ENCODE measurements around the gene ATG4A. TPM values are rescaled to one million over a fixed set of nuclear protein-coding genes. Genes with fewer than 3 reads are reported as not detected.

Gene ATG4A
- total RNA-seq, 1 donor from 2014 or later: 18.3 TPM

DNA sequence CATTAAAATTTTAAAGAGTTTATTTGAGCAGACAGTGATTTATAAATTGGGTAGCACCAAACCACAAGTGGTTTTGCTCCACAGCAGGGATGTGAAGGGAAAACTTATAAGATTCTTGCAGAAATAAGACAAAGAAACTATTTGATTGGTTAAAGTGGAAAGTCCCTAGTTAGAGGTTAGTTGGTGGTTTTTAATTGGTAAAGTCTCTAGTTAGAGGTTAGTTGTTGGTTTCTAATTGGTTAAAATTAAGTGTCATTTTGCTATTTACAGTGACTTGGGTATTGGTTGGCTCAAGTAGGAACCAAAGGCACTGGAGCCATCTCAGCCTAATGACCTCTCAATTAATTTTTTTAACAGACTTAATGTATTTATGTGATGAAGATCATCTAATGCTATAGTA is 23.0 kb downstream of the ATG4A start:
- no peak overlapping the region for H3K27ac ChIP-seq (ENCODE audit: low read depth, low read length)
- H3K9me3 ChIP-seq (ENCODE audit: control insufficient read depth in 3 of 3, low read length in 3 of 3): no peaks in the 10 kb centered on the region
- no peaks in the 10 kb centered on the region for H3K36me3 ChIP-seq (ENCODE audit: control insufficient read depth in 3 of 3, insufficient read depth in 3 of 3, low read length in 3 of 3)
- H3K27me3 ChIP-seq (ENCODE audit: control insufficient read depth in 3 of 3, insufficient read depth in 3 of 3, low read length in 3 of 3): peaks cover 0 to 2% (median 0%) of the 10 kb centered on the region in 3 donors
- no peak overlapping the region for H3K9ac ChIP-seq (ENCODE audit: low read depth in 1 of 3, low read length in 3 of 3)
- no peak overlapping the region for H3K4me3 ChIP-seq (ENCODE audit: low read length in 3 of 3)
- peaks cover 0 to 7% (median 3%) of the 10 kb centered on the region in 3 donors for H3K4me1 ChIP-seq (ENCODE audit: control insufficient read depth in 3 of 3, insufficient read depth in 3 of 3, low read length in 3 of 3)

- no peaks in the 10 kb centered on the region for H3K9me3 ChIP-seq (ENCODE audit: control insufficient read depth in 3 of 3, low read length in 3 of 3)
- H3K4me3 ChIP-seq (ENCODE audit: low read length in 3 of 3): no peak overlapping the region
- peaks cover 7 to 16% (median 12%) of the 10 kb centered on the region in 3 donors for H3K4me1 ChIP-seq (ENCODE audit: control insufficient read depth in 3 of 3, insufficient read depth in 3 of 3, low read length in 3 of 3)
- H3K36me3 ChIP-seq (ENCODE audit: control insufficient read depth in 3 of 3, insufficient read depth in 3 of 3, low read length in 3 of 3): no peaks in the 10 kb centered on the region
- H3K27me3 ChIP-seq (ENCODE audit: control insufficient read depth in 3 of 3, insufficient read depth in 3 of 3, low read length in 3 of 3): peaks cover 0 to 2% (median 0%) of the 10 kb centered on the region in 3 donors
- no peak overlapping the region for H3K27ac ChIP-seq (ENCODE audit: low read depth, low read length)
- no peak overlapping the region for H3K9ac ChIP-seq (ENCODE audit: low read depth in 1 of 3, low read length in 3 of 3)
Measured at GRCh38 chrX:108117988-108118387, 26.4 kb downstream of the ATG4A start.

DNA sequence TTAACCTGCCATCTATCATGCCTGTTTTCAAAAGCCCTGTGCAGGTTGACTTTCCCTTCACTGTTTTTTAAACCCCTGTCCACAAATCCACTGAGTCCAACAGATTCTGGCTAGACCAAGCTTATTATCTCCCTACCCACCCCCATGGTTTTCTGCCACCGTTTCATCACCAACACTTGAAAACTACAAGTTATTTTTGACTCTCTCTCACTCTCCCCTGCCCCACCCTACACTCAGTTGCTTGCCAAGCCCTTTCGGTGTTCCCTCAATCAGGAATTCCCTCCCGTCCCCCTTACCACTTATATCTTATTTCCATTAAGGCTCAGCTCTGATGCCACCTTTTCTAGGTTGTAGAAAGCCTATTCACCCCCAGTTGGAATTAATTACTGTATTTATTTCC is 29.7 kb downstream of the ATG4A start:
- peaks cover 0 to 2% (median 0%) of the 10 kb centered on the region in 3 donors for H3K27me3 ChIP-seq (ENCODE audit: control insufficient read depth in 3 of 3, insufficient read depth in 3 of 3, low read length in 3 of 3)
- H3K9ac ChIP-seq (ENCODE audit: low read depth in 1 of 3, low read length in 3 of 3): no peak overlapping the region
- H3K9me3 ChIP-seq (ENCODE audit: control insufficient read depth in 3 of 3, low read length in 3 of 3): no peaks in the 10 kb centered on the region
- no peak overlapping the region for H3K27ac ChIP-seq (ENCODE audit: low read depth, low read length)
- no peak overlapping the region for H3K4me3 ChIP-seq (ENCODE audit: low read length in 3 of 3)
- H3K4me1 ChIP-seq (ENCODE audit: control insufficient read depth in 3 of 3, insufficient read depth in 3 of 3, low read length in 3 of 3): peaks cover 7 to 23% (median 19%) of the 10 kb centered on the region in 3 donors
- H3K36me3 ChIP-seq (ENCODE audit: control insufficient read depth in 3 of 3, insufficient read depth in 3 of 3, low read length in 3 of 3): no peaks in the 10 kb centered on the region

- Histone ChIP-seq H3K27me3 (ENCODE audit: control insufficient read depth in 3 of 3, insufficient read depth in 3 of 3, low read length in 3 of 3) (peaks cover 0 to 2% (median 0%) of the 10 kb centered on the region in 3 donors), H3K9me3 (ENCODE audit: control insufficient read depth in 3 of 3, low read length in 3 of 3) (no peaks in the 10 kb centered on the region), H3K36me3 (ENCODE audit: control insufficient read depth in 3 of 3, insufficient read depth in 3 of 3, low read length in 3 of 3) (no peaks in the 10 kb centered on the region), H3K4me3 (ENCODE audit: low read length in 3 of 3) (no peak overlapping the region), H3K4me1 (ENCODE audit: control insufficient read depth in 3 of 3, insufficient read depth in 3 of 3, low read length in 3 of 3) (peaks cover 7 to 23% (median 13%) of the 10 kb centered on the region in 3 donors), H3K27ac (ENCODE audit: low read depth, low read length) (no peak overlapping the region), H3K9ac (ENCODE audit: low read depth in 1 of 3, low read length in 3 of 3) (no peak overlapping the region)
Measured at GRCh38 chrX:108122748-108123147, 31.2 kb downstream of the ATG4A start.

- Histone ChIP-seq H3K36me3 (ENCODE audit: control insufficient read depth in 3 of 3, insufficient read depth in 3 of 3, low read length in 3 of 3) (no peaks in the 10 kb centered on the region), H3K9me3 (ENCODE audit: control insufficient read depth in 3 of 3, low read length in 3 of 3) (no peaks in the 10 kb centered on the region), H3K4me1 (ENCODE audit: control insufficient read depth in 3 of 3, insufficient read depth in 3 of 3, low read length in 3 of 3) (peaks cover 7 to 20% (median 13%) of the 10 kb centered on the region in 3 donors), H3K27ac (ENCODE audit: low read depth, low read length) (peak overlapping the region; percentile 61), H3K27me3 (ENCODE audit: control insufficient read depth in 3 of 3, insufficient read depth in 3 of 3, low read length in 3 of 3) (no peaks in the 10 kb centered on the region), H3K9ac (ENCODE audit: low read depth in 1 of 3, low read length in 3 of 3) (no peak overlapping the region), H3K4me3 (ENCODE audit: low read length in 3 of 3) (no peak overlapping the region)
Measured at GRCh38 chrX:108123591-108124366, 32.2 kb downstream of the ATG4A start.

- H3K9ac ChIP-seq (ENCODE audit: low read depth in 1 of 3, low read length in 3 of 3): no peak overlapping the region
- H3K4me3 ChIP-seq (ENCODE audit: low read length in 3 of 3): no peak overlapping the region
- H3K9me3 ChIP-seq (ENCODE audit: control insufficient read depth in 3 of 3, low read length in 3 of 3): no peaks in the 10 kb centered on the region
- H3K27me3 ChIP-seq (ENCODE audit: control insufficient read depth in 3 of 3, insufficient read depth in 3 of 3, low read length in 3 of 3): no peaks in the 10 kb centered on the region
- peaks cover 0 to 14% (median 9%) of the 10 kb centered on the region in 3 donors for H3K4me1 ChIP-seq (ENCODE audit: control insufficient read depth in 3 of 3, insufficient read depth in 3 of 3, low read length in 3 of 3)
- no peak overlapping the region for H3K27ac ChIP-seq (ENCODE audit: low read depth, low read length)
- peaks cover 0 to 6% (median 5%) of the 10 kb centered on the region in 3 donors for H3K36me3 ChIP-seq (ENCODE audit: control insufficient read depth in 3 of 3, insufficient read depth in 3 of 3, low read length in 3 of 3)
Measured at GRCh38 chrX:108126661-108127060, 35.1 kb downstream of the ATG4A start.

GRCh38 chrX:108127152-108127551 is 35.6 kb downstream of the ATG4A start:
- Histone ChIP-seq H3K27me3 (ENCODE audit: control insufficient read depth in 3 of 3, insufficient read depth in 3 of 3, low read length in 3 of 3) (no peaks in the 10 kb centered on the region), H3K4me1 (ENCODE audit: control insufficient read depth in 3 of 3, insufficient read depth in 3 of 3, low read length in 3 of 3) (peaks cover 0 to 14% (median 9%) of the 10 kb centered on the region in 3 donors), H3K27ac (ENCODE audit: low read depth, low read length) (no peak overlapping the region), H3K36me3 (ENCODE audit: control insufficient read depth in 3 of 3, insufficient read depth in 3 of 3, low read length in 3 of 3) (peaks cover 0 to 6% (median 5%) of the 10 kb centered on the region in 3 donors), H3K4me3 (ENCODE audit: low read length in 3 of 3) (no peak overlapping the region), H3K9ac (ENCODE audit: low read depth in 1 of 3, low read length in 3 of 3) (no peak overlapping the region), H3K9me3 (ENCODE audit: control insufficient read depth in 3 of 3, low read length in 3 of 3) (no peaks in the 10 kb centered on the region)

DNA sequence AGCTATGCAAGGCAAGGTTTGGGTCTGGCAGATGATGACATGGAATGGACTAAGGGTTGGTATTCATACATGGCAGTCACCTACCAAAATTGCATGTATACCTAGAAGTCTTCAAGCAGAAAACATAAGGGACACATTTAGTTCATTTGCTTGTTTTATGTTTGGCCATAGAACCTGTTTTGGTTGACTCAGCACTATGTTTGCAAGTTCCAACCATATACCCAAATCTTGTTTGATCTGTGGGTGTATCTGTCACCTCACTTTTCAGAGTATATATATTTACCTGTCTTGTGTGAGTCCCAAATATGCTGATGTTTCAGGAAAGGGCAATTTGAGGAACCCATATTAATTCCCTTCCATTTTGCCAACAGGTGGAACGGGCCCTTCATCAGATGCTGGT is 39.3 kb downstream of the ATG4A start:
- Histone ChIP-seq H3K4me1 (ENCODE audit: control insufficient read depth in 3 of 3, insufficient read depth in 3 of 3, low read length in 3 of 3) (no peaks in the 10 kb centered on the region), H3K27ac (ENCODE audit: low read depth, low read length) (no peak overlapping the region), H3K27me3 (ENCODE audit: control insufficient read depth in 3 of 3, insufficient read depth in 3 of 3, low read length in 3 of 3) (no peaks in the 10 kb centered on the region), H3K4me3 (ENCODE audit: low read length in 3 of 3) (no peak overlapping the region), H3K9me3 (ENCODE audit: control insufficient read depth in 3 of 3, low read length in 3 of 3) (no peaks in the 10 kb centered on the region), H3K36me3 (ENCODE audit: control insufficient read depth in 3 of 3, insufficient read depth in 3 of 3, low read length in 3 of 3) (peaks cover 0 to 13% (median 6%) of the 10 kb centered on the region in 3 donors), H3K9ac (ENCODE audit: low read depth in 1 of 3, low read length in 3 of 3) (no peak overlapping the region)

GRCh38 chrX:108131471-108131870 is 39.9 kb downstream of the ATG4A start:
- Histone ChIP-seq H3K4me1 (ENCODE audit: control insufficient read depth in 3 of 3, insufficient read depth in 3 of 3, low read length in 3 of 3) (no peaks in the 10 kb centered on the region), H3K9me3 (ENCODE audit: control insufficient read depth in 3 of 3, low read length in 3 of 3) (no peaks in the 10 kb centered on the region), H3K36me3 (ENCODE audit: control insufficient read depth in 3 of 3, insufficient read depth in 3 of 3, low read length in 3 of 3) (peaks cover 0 to 13% (median 6%) of the 10 kb centered on the region in 3 donors), H3K4me3 (ENCODE audit: low read length in 3 of 3) (no peak overlapping the region), H3K27ac (ENCODE audit: low read depth, low read length) (no peak overlapping the region), H3K9ac (ENCODE audit: low read depth in 1 of 3, low read length in 3 of 3) (no peak overlapping the region), H3K27me3 (ENCODE audit: control insufficient read depth in 3 of 3, insufficient read depth in 3 of 3, low read length in 3 of 3) (no peaks in the 10 kb centered on the region)

- no peaks in the 10 kb centered on the region for H3K27me3 ChIP-seq (ENCODE audit: control insufficient read depth in 3 of 3, insufficient read depth in 3 of 3, low read length in 3 of 3)
- H3K27ac ChIP-seq (ENCODE audit: low read depth, low read length): no peak overlapping the region
- no peak overlapping the region for H3K4me3 ChIP-seq (ENCODE audit: low read length in 3 of 3)
- H3K9me3 ChIP-seq (ENCODE audit: control insufficient read depth in 3 of 3, low read length in 3 of 3): no peaks in the 10 kb centered on the region
- peaks cover 0 to 17% (median 6%) of the 10 kb centered on the region in 3 donors for H3K36me3 ChIP-seq (ENCODE audit: control insufficient read depth in 3 of 3, insufficient read depth in 3 of 3, low read length in 3 of 3)
- H3K4me1 ChIP-seq (ENCODE audit: control insufficient read depth in 3 of 3, insufficient read depth in 3 of 3, low read length in 3 of 3): no peaks in the 10 kb centered on the region
- no peak overlapping the region for H3K9ac ChIP-seq (ENCODE audit: low read depth in 1 of 3, low read length in 3 of 3)
Measured at GRCh38 chrX:108132034-108132433, 40.5 kb downstream of the ATG4A start.

All from skeletal muscle tissue (tissue), 4 donors.